GM23248 (cell line): Measurements from ENCODE around the gene CAPN11. TPM values are rescaled to one million over a fixed set of nuclear protein-coding genes. Genes with fewer than 3 reads are reported as not detected.

Source experiments
- DNase-seq: peaks from one replicate; pipeline ENCODE4 v3.0.0-alpha.2; 2015
- H2AFZ ChIP-seq: fragments of 200-600 bp; sonication (generic); 2 replicates; pipeline ENCODE4 v1.6.1; 2016; ENCODE audit warnings: antibody characterized with exemption
- H3F3A ChIP-seq: fragments of 200-600 bp; sonication (generic); 2 replicates; pipeline ENCODE4 v1.6.1; 2016; ENCODE audit warnings: mild to moderate bottlenecking, antibody characterized with exemption, mixed run types; ENCODE audit not compliant: insufficient read depth
- H3K27ac ChIP-seq: fragments of 200-600 bp; sonication (generic); 2 replicates; pipeline ENCODE4 v1.5.1; 2016; ENCODE audit warnings: mild to moderate bottlenecking
- H3K27me3 ChIP-seq: fragments of 200-600 bp; sonication (generic); replicated peaks from 2 replicates; pipeline ENCODE4 v1.6.1; 2016; ENCODE audit warnings: mild to moderate bottlenecking; ENCODE audit not compliant: insufficient read depth
- H3K36me3 ChIP-seq: fragments of 200-600 bp; sonication (generic); 2 replicates; pipeline ENCODE4 v1.6.1; 2016; ENCODE audit warnings: low read depth, mild to moderate bottlenecking
- H3K4me1 ChIP-seq: fragments of 200-600 bp; sonication (generic); 2 replicates; pipeline ENCODE4 v1.6.1; 2016; ENCODE audit warnings: mild to moderate bottlenecking; ENCODE audit not compliant: insufficient read depth
- H3K4me2 ChIP-seq: fragments of 200-600 bp; sonication (generic); one replicate; pipeline ENCODE4 v1.6.1; 2016; ENCODE audit warnings: mild to moderate bottlenecking; ENCODE audit not compliant: unreplicated experiment
- H3K4me3 ChIP-seq: fragments of 200-600 bp; sonication (generic); 2 replicates; pipeline ENCODE4 v1.5.1; 2016; ENCODE audit warnings: mild to moderate bottlenecking
- H3K79me2 ChIP-seq: fragments of 200-600 bp; sonication (generic); 2 replicates; pipeline ENCODE4 v1.6.1; 2016; ENCODE audit warnings: mild to moderate bottlenecking; ENCODE audit not compliant: insufficient read depth
- H3K9ac ChIP-seq: fragments of 200-600 bp; sonication (generic); 2 replicates; pipeline ENCODE4 v1.6.1; 2016; ENCODE audit warnings: mild to moderate bottlenecking
- H3K9me2 ChIP-seq: fragments of 200-600 bp; sonication (generic); 2 replicates; pipeline ENCODE4 v1.6.1; 2016; ENCODE audit warnings: mixed run types, mild to moderate bottlenecking, moderate library complexity; ENCODE audit not compliant: insufficient read depth
- H3K9me3 ChIP-seq: fragments of 200-600 bp; sonication (generic); one replicate; pipeline ENCODE4 v1.6.1; 2017; ENCODE audit warnings: low read depth
- H4K20me1 ChIP-seq: fragments of 200-600 bp; sonication (generic); 2 replicates; pipeline ENCODE4 v1.6.0; 2016; ENCODE audit not compliant: insufficient read depth
- EZH2 ChIP-seq: fragments of 200-600 bp; sonication (generic); IDR thresholded peaks from 2 replicates; pipeline ENCODE4 v1.6.1; 2018; ENCODE audit warnings: antibody characterized with exemption, mild to moderate bottlenecking; ENCODE audit not compliant: insufficient read depth, poor library complexity, severe bottlenecking
- EZH2phosphoT487 ChIP-seq: fragments of 200-600 bp; sonication (generic); IDR thresholded peaks from 2 replicates; pipeline ENCODE4 v1.6.1; 2018; ENCODE audit warnings: antibody characterized with exemption, moderate library complexity, mild to moderate bottlenecking, low read depth; ENCODE audit not compliant: insufficient read depth
- WGBS, 2 experiments: methylation state at CpG; one replicate each; pipeline ENCODE4 v1.1.6; 2015 to 2017; ENCODE audit warnings: low lambda C conversion rate in 2 of 2, low coverage in 1 of 2; ENCODE audit errors: missing lambda C conversion rate in 2 of 2; 5-methylcytosine and 5-hydroxymethylcytosine counted together
- in situ Hi-C: fragments of 300-500 bp; cut with MboI; formaldehyde crosslinking; loops from 2 replicates; pipeline ENCODE4 v1.15.0; 2020
- polyA plus RNA-seq: library from polyadenylated mRNA; unstranded; fragments of >200 nt; fragmentation: Nextera tagmentation; extraction: Ambion mirVana; gene quantifications from 2 replicates; pipeline ENCODE4 v1.2.1, GENCODE V29; 2016
- total RNA-seq: library from RNA; depleted of rRNA; stranded (reverse); fragments of >200 nt; shearing (Covaris generic); gene quantifications from 2 replicates; pipeline ENCODE4 v1.2.3, GENCODE V29; 2014

The CAPN11 gene
- total and polyA plus RNA-seq, 2 experiments from 2014 or later = not detected

GRCh38 chr6:44178424-44179071, 19.9 kb downstream of the CAPN11 start:
- no peaks in the 10 kb centered on the region for H3K36me3 ChIP-seq
- H3F3A ChIP-seq = peaks cover 24% of the 10 kb centered on the region
- no peak for TF ChIP-seq EZH2phosphoT487
- no peak for TF ChIP-seq EZH2
- in situ Hi-C loops = no loop called here
- WGBS, 2 experiments = 76 to 79% methylated on average over 9 of the region's 9 CpGs
- no peak overlapping the region for H2AFZ ChIP-seq
- no peak overlapping the region for H3K9ac ChIP-seq
- H3K79me2 ChIP-seq = no peaks in the 10 kb centered on the region
- no peak overlapping the region for H3K4me2 ChIP-seq
- no peaks in the 10 kb centered on the region for H3K9me3 ChIP-seq
- H3K27ac ChIP-seq = peak overlapping the region; percentile 66
- H4K20me1 ChIP-seq = no peaks in the 10 kb centered on the region
- no peaks in the 10 kb centered on the region for H3K9me2 ChIP-seq
- H3K4me1 ChIP-seq = peaks cover 23% of the 10 kb centered on the region
- no peaks in the 10 kb centered on the region for H3K27me3 ChIP-seq
- no peak for DNase-seq
- H3K4me3 ChIP-seq = no peak overlapping the region

- H3K79me2 ChIP-seq = no peaks in the 10 kb centered on the region
- H3K27ac ChIP-seq = peak overlapping the region; percentile 66
- no peak overlapping the region for H3K4me2 ChIP-seq
- H3K27me3 ChIP-seq = no peaks in the 10 kb centered on the region
- H3K9ac ChIP-seq = no peak overlapping the region
- no peaks in the 10 kb centered on the region for H3K36me3 ChIP-seq
- 17 to 19% methylated on average over 4 of the region's 4 CpGs for WGBS, 2 experiments
- no peak overlapping the region for H3K4me3 ChIP-seq
- in situ Hi-C loops = no loop called here
- no peaks in the 10 kb centered on the region for H3K9me3 ChIP-seq
- no peaks in the 10 kb centered on the region for H3K9me2 ChIP-seq
- H3K4me1 ChIP-seq = peaks cover 23% of the 10 kb centered on the region
- no peak overlapping the region for H2AFZ ChIP-seq
- no peaks in the 10 kb centered on the region for H4K20me1 ChIP-seq
- DNase-seq = peak; percentile 25
- peaks cover 24% of the 10 kb centered on the region for H3F3A ChIP-seq
- no peak for TF ChIP-seq EZH2
- no peak for TF ChIP-seq EZH2phosphoT487
Measured at GRCh38 chr6:44179072-44179536, 20.5 kb downstream of the CAPN11 start.

GRCh38 chr6:44179648-44180047, 21.0 kb downstream of the CAPN11 start:
- no peak overlapping the region for H3K27ac ChIP-seq
- no peak for TF ChIP-seq EZH2
- TF ChIP-seq EZH2phosphoT487 = no peak
- in situ Hi-C loops = no loop called here
- H3K9me3 ChIP-seq = no peaks in the 10 kb centered on the region
- no peaks in the 10 kb centered on the region for H3K27me3 ChIP-seq
- H3K36me3 ChIP-seq = no peaks in the 10 kb centered on the region
- H2AFZ ChIP-seq = no peak overlapping the region
- peaks cover 23% of the 10 kb centered on the region for H3K4me1 ChIP-seq
- H3K9me2 ChIP-seq = no peaks in the 10 kb centered on the region
- H3F3A ChIP-seq = peaks cover 24% of the 10 kb centered on the region
- 88 to 95% methylated on average over 7 of the region's 7 CpGs for WGBS, 2 experiments
- no peak for DNase-seq
- no peak overlapping the region for H3K4me3 ChIP-seq
- no peak overlapping the region for H3K9ac ChIP-seq
- no peaks in the 10 kb centered on the region for H3K79me2 ChIP-seq
- no peaks in the 10 kb centered on the region for H4K20me1 ChIP-seq
- no peak overlapping the region for H3K4me2 ChIP-seq

- no peaks in the 10 kb centered on the region for H4K20me1 ChIP-seq
- no peaks in the 10 kb centered on the region for H3K9me3 ChIP-seq
- H3F3A ChIP-seq = peaks cover 24% of the 10 kb centered on the region
- H2AFZ ChIP-seq = no peak overlapping the region
- H3K9me2 ChIP-seq = no peaks in the 10 kb centered on the region
- no peak overlapping the region for H3K27ac ChIP-seq
- no peak for DNase-seq
- peaks cover 23% of the 10 kb centered on the region for H3K4me1 ChIP-seq
- H3K79me2 ChIP-seq = no peaks in the 10 kb centered on the region
- TF ChIP-seq EZH2 = no peak
- TF ChIP-seq EZH2phosphoT487 = no peak
- no peak overlapping the region for H3K4me2 ChIP-seq
- H3K27me3 ChIP-seq = no peaks in the 10 kb centered on the region
- 92 to 97% methylated on average over 4 of the region's 4 CpGs for WGBS, 2 experiments
- H3K36me3 ChIP-seq = no peaks in the 10 kb centered on the region
- no peak overlapping the region for H3K9ac ChIP-seq
- no peak overlapping the region for H3K4me3 ChIP-seq
- in situ Hi-C loops = no loop called here
Measured at GRCh38 chr6:44180406-44180805, 21.8 kb downstream of the CAPN11 start.
